ENCODE measurements around the gene TNNC2.

TNNC2 gene

GRCh38 chr20:45812157-45813005 is 14.7 kb downstream of the TNNC2 start, which contains the start of gene UBE2C:
UBE2C (plus strand) TSS chr20:45812644; CDS start chr20:45812696, 52 bp downstream.
- no peak within 1 kb of the TSS for H2AK5ac ChIP-seq (ENCODE audit: low read length, severe bottlenecking)
- peak within 1 kb of the TSS; percentile 53 for H4K91ac ChIP-seq (ENCODE audit: low read length)
- DNase-seq: peak; percentile 100
- peaks cover 21% of the 10 kb centered on the region for H3K79me1 ChIP-seq (replicated peaks; ENCODE audit: low read length, poor library complexity, severe bottlenecking)
- H2BK5ac ChIP-seq (ENCODE audit: low read depth, low read length, poor library complexity, severe bottlenecking): no peak within 1 kb of the TSS
- no peak within 1 kb of the TSS for H4K8ac ChIP-seq (ENCODE audit: low read length)
- H3K4me1 ChIP-seq (ENCODE audit: control insufficient read depth, insufficient read depth, low read depth, low read length): peaks cover 13% of the 10 kb centered on the region
- H2BK15ac ChIP-seq (ENCODE audit: low read depth, poor library complexity, severe bottlenecking): no peak within 1 kb of the TSS
- H3K18ac ChIP-seq (ENCODE audit: low read depth in 1 of 2, low read length in 2 of 2): no peak within 1 kb of the TSS
- no peak within 1 kb of the TSS for H3K23ac ChIP-seq (ENCODE audit: low read length in 2 of 2)
- peak within 1 kb of the TSS; percentile 78 for H3K9ac ChIP-seq (ENCODE audit: low read length)
- H3K4me3 ChIP-seq (ENCODE audit: insufficient read depth in 1 of 2, low read depth in 1 of 2, low read length in 2 of 2): peak within 1 kb of the TSS; percentile 79 to 82
- H2BK120ac ChIP-seq (ENCODE audit: low read depth, low read length): no peak within 1 kb of the TSS
- H2AFZ ChIP-seq (ENCODE audit: low read depth, low read length): peak within 1 kb of the TSS; percentile 55
- no peaks in the 10 kb centered on the region for H3K27me3 ChIP-seq (ENCODE audit: control insufficient read depth in 1 of 2, insufficient read depth in 1 of 2, low read length in 2 of 2)
- no peak within 1 kb of the TSS for H3K14ac ChIP-seq (ENCODE audit: low read length in 2 of 2)
- 1% methylated on average over 65 of the region's 65 CpGs for WGBS
- no peak within 1 kb of the TSS for H2BK12ac ChIP-seq (ENCODE audit: low read length in 2 of 2)
- H3K36me3 ChIP-seq (ENCODE audit: control insufficient read depth in 1 of 2, insufficient read depth in 2 of 2, low read depth in 1 of 2, low read length in 2 of 2): peaks cover 27 to 43% of the 10 kb centered on the region in 2 experiments
- no peaks in the 10 kb centered on the region for H3K9me3 ChIP-seq (ENCODE audit: control insufficient read depth, low read length)
- peak within 1 kb of the TSS; percentile 10 to 30 for H3K4ac ChIP-seq (ENCODE audit: low read depth in 1 of 2, low read length in 2 of 2)
- H3K27ac ChIP-seq (ENCODE audit: low read length, poor library complexity, severe bottlenecking): peak within 1 kb of the TSS; percentile 60
- peak within 1 kb of the TSS; percentile 92 for H3K4me2 ChIP-seq (ENCODE audit: low read length, poor library complexity, severe bottlenecking)

- Histone ChIP-seq H3K4me1 (ENCODE audit: control insufficient read depth, insufficient read depth, low read depth, low read length) (peaks cover 8% of the 10 kb centered on the region), H2BK15ac (ENCODE audit: low read depth, poor library complexity, severe bottlenecking) (no peak overlapping the region), H3K18ac (ENCODE audit: low read depth in 1 of 2, low read length in 2 of 2) (no peak overlapping the region), H3K79me1 (replicated peaks; ENCODE audit: low read length, poor library complexity, severe bottlenecking) (peaks cover 14% of the 10 kb centered on the region), H4K8ac (ENCODE audit: low read length) (no peak overlapping the region), H3K14ac (ENCODE audit: low read length in 2 of 2) (no peak overlapping the region), H2AK5ac (ENCODE audit: low read length, severe bottlenecking) (no peak overlapping the region), H3K23ac (ENCODE audit: low read length in 2 of 2) (no peak overlapping the region), H2BK12ac (ENCODE audit: low read length in 2 of 2) (no peak overlapping the region), H3K4ac (ENCODE audit: low read depth in 1 of 2, low read length in 2 of 2) (no peak overlapping the region), H3K36me3 (ENCODE audit: control insufficient read depth in 1 of 2, insufficient read depth in 2 of 2, low read depth in 1 of 2, low read length in 2 of 2) (peaks cover 39 to 62% of the 10 kb centered on the region in 2 experiments), H3K9me3 (ENCODE audit: control insufficient read depth, low read length) (no peaks in the 10 kb centered on the region), H3K27me3 (ENCODE audit: control insufficient read depth in 1 of 2, insufficient read depth in 1 of 2, low read length in 2 of 2) (no peaks in the 10 kb centered on the region), H3K27ac (ENCODE audit: low read length, poor library complexity, severe bottlenecking) (no peak overlapping the region), H3K4me2 (ENCODE audit: low read length, poor library complexity, severe bottlenecking) (no peak overlapping the region), H2BK120ac (ENCODE audit: low read depth, low read length) (no peak overlapping the region), H4K91ac (ENCODE audit: low read length) (no peak overlapping the region), H3K9ac (ENCODE audit: low read length) (no peak overlapping the region), H2AFZ (ENCODE audit: low read depth, low read length) (no peak overlapping the region), H2BK5ac (ENCODE audit: low read depth, low read length, poor library complexity, severe bottlenecking) (no peak overlapping the region), H3K4me3 (ENCODE audit: insufficient read depth in 1 of 2, low read depth in 1 of 2, low read length in 2 of 2) (no peak overlapping the region)
- 95% methylated on average over 4 of the region's 8 CpGs for WGBS
- DNase-seq: no peak
Observed at GRCh38 chr20:45810191-45810970, 16.7 kb downstream of the TNNC2 start.

- no peaks in the 10 kb centered on the region for H3K4me1 ChIP-seq (ENCODE audit: control insufficient read depth, insufficient read depth, low read depth, low read length)
- H3K27me3 ChIP-seq (ENCODE audit: control insufficient read depth in 1 of 2, insufficient read depth in 1 of 2, low read length in 2 of 2): no peaks in the 10 kb centered on the region
- no peak overlapping the region for H2AK5ac ChIP-seq (ENCODE audit: low read length, severe bottlenecking)
- no peak overlapping the region for H3K4ac ChIP-seq (ENCODE audit: low read depth in 1 of 2, low read length in 2 of 2)
- H3K4me3 ChIP-seq (ENCODE audit: insufficient read depth in 1 of 2, low read depth in 1 of 2, low read length in 2 of 2): no peak overlapping the region
- no peak overlapping the region for H2BK5ac ChIP-seq (ENCODE audit: low read depth, low read length, poor library complexity, severe bottlenecking)
- H3K36me3 ChIP-seq (ENCODE audit: control insufficient read depth in 1 of 2, insufficient read depth in 2 of 2, low read depth in 1 of 2, low read length in 2 of 2): peaks cover 42 to 69% of the 10 kb centered on the region in 2 experiments
- 95% methylated on average over 7 of the region's 7 CpGs for WGBS
- no peak overlapping the region for H2BK15ac ChIP-seq (ENCODE audit: low read depth, poor library complexity, severe bottlenecking)
- H3K14ac ChIP-seq (ENCODE audit: low read length in 2 of 2): no peak overlapping the region
- DNase-seq: no peak
- no peak overlapping the region for H3K27ac ChIP-seq (ENCODE audit: low read length, poor library complexity, severe bottlenecking)
- H3K79me1 ChIP-seq (replicated peaks; ENCODE audit: low read length, poor library complexity, severe bottlenecking): peaks cover 12% of the 10 kb centered on the region
- no peak overlapping the region for H4K91ac ChIP-seq (ENCODE audit: low read length)
- H2BK12ac ChIP-seq (ENCODE audit: low read length in 2 of 2): no peak overlapping the region
- no peak overlapping the region for H3K4me2 ChIP-seq (ENCODE audit: low read length, poor library complexity, severe bottlenecking)
- H2AFZ ChIP-seq (ENCODE audit: low read depth, low read length): no peak overlapping the region
- no peak overlapping the region for H4K8ac ChIP-seq (ENCODE audit: low read length)
- H3K23ac ChIP-seq (ENCODE audit: low read length in 2 of 2): no peak overlapping the region
- H3K18ac ChIP-seq (ENCODE audit: low read depth in 1 of 2, low read length in 2 of 2): no peak overlapping the region
- no peak overlapping the region for H2BK120ac ChIP-seq (ENCODE audit: low read depth, low read length)
- no peak overlapping the region for H3K9ac ChIP-seq (ENCODE audit: low read length)
- H3K9me3 ChIP-seq (ENCODE audit: control insufficient read depth, low read length): no peaks in the 10 kb centered on the region
Observed at GRCh38 chr20:45801851-45802250, 25.3 kb downstream of the TNNC2 start.

Measured in mesenchymal stem cell (in vitro differentiated cells and primary cell).